SK-N-SH treated with all-trans-retinoic acid at 6 μM for 48 hours (cell line): ENCODE measurements around the gene ATP8B2.

Experiments used
- ATAC-seq: fragments of 200-7000 bp; cut with Tn5 transposase; 3 replicates; pipeline ENCODE4 v1.9.1; 2020; ENCODE audit warnings: mild to moderate bottlenecking, moderate library complexity
- ARNTL ChIP-seq: fragments of 450-650 bp; formaldehyde crosslinking; IDR thresholded peaks from 2 replicates; pipeline ENCODE4 v1.5.0; 2020; ENCODE audit warnings: low read depth, mild to moderate bottlenecking, moderate library complexity, borderline replicate concordance
- CSDC2 ChIP-seq: fragments of 250-450 bp; sonication (Bioruptor Pico); IDR thresholded peaks from 2 replicates; pipeline ENCODE4 v1.5.0; 2020; ENCODE audit warnings: mild to moderate bottlenecking, moderate library complexity
- ESRRG ChIP-seq: fragments of 250-450 bp; sonication (Bioruptor Pico); IDR thresholded peaks from 2 replicates; pipeline ENCODE4 v1.6.1; 2021; ENCODE audit warnings: mild to moderate bottlenecking
- GLIS3 ChIP-seq: fragments of 250-450 bp; sonication (Bioruptor Pico); IDR thresholded peaks from 2 replicates; pipeline ENCODE4 v1.5.0; 2020; ENCODE audit warnings: mild to moderate bottlenecking, moderate library complexity
- ISL1 ChIP-seq: fragments of 250-450 bp; sonication (Bioruptor Pico); IDR thresholded peaks from 2 replicates; pipeline ENCODE4 v2.1.2; 2022; ENCODE audit warnings: mild to moderate bottlenecking, moderate library complexity
- OSR1 ChIP-seq: fragments of 250-450 bp; sonication (Bioruptor Pico); IDR thresholded peaks from 2 replicates; pipeline ENCODE4 v1.8.0; 2022; ENCODE audit warnings: moderate library complexity, mild to moderate bottlenecking, inconsistent platforms
- PPARA ChIP-seq: fragments of 250-450 bp; sonication (Bioruptor Pico); IDR thresholded peaks from 2 replicates; pipeline ENCODE4 v1.5.0; 2020; ENCODE audit warnings: mild to moderate bottlenecking, borderline replicate concordance
- RARB ChIP-seq: fragments of 250-450 bp; sonication (Bioruptor Pico); IDR thresholded peaks from 2 replicates; pipeline ENCODE4 v1.8.0; 2021; ENCODE audit warnings: mild to moderate bottlenecking, moderate library complexity
- SNAI2 ChIP-seq: fragments of 250-450 bp; sonication (Bioruptor Pico); IDR thresholded peaks from 2 replicates; pipeline ENCODE4 v1.5.0; 2020; ENCODE audit warnings: mild to moderate bottlenecking, moderate library complexity
- ZC3H10 ChIP-seq: fragments of 250-450 bp; sonication (Bioruptor Pico); IDR thresholded peaks from 2 replicates; pipeline ENCODE4 v1.5.1; 2021; ENCODE audit warnings: mild to moderate bottlenecking, moderate library complexity
- ZFP3 ChIP-seq: fragments of 250-450 bp; sonication (Bioruptor Pico); IDR thresholded peaks from 2 replicates; pipeline ENCODE4 v1.5.0; 2020; ENCODE audit warnings: mild to moderate bottlenecking, moderate library complexity
- ZFP30 ChIP-seq: fragments of 450-650 bp; formaldehyde crosslinking; IDR thresholded peaks from 2 replicates; pipeline ENCODE4 v1.5.0; 2022; ENCODE audit warnings: mild to moderate bottlenecking, moderate library complexity
- ZNF8 ChIP-seq: fragments of 450-650 bp; formaldehyde crosslinking; IDR thresholded peaks from 2 replicates; pipeline ENCODE4 v1.5.0; 2020; ENCODE audit warnings: mild to moderate bottlenecking, moderate library complexity
- TF ChIP-seq, protein P1 (sequence below): fragments of 250-450 bp; sonication (Bioruptor Pico); IDR thresholded peaks from 2 replicates; pipeline ENCODE4 v1.5.1; 2020; ENCODE audit warnings: low read depth, mild to moderate bottlenecking, moderate library complexity
- TF ChIP-seq, protein P2 (sequence below): fragments of 250-450 bp; sonication (Bioruptor Pico); IDR thresholded peaks from 2 replicates; pipeline ENCODE4 v1.8.0; 2020; ENCODE audit warnings: mild to moderate bottlenecking, moderate library complexity, borderline replicate concordance
- TF ChIP-seq, protein P3 (sequence below): fragments of 250-450 bp; sonication (Bioruptor Pico); IDR thresholded peaks from 2 replicates; pipeline ENCODE4 v1.5.1; 2021; ENCODE audit warnings: mild to moderate bottlenecking, moderate library complexity
- TF ChIP-seq, protein P4 (sequence below): fragments of 250-450 bp; sonication (Bioruptor Pico); IDR thresholded peaks from 2 replicates; pipeline ENCODE4 v1.5.0; 2020; ENCODE audit warnings: mild to moderate bottlenecking, moderate library complexity
- TF ChIP-seq, protein P5 (sequence below): fragments of 250-450 bp; sonication (Bioruptor Pico); IDR thresholded peaks from 2 replicates; pipeline ENCODE4 v1.8.0; 2021; ENCODE audit warnings: low read depth, mild to moderate bottlenecking, moderate library complexity, borderline replicate concordance

The ATP8B2 gene

DNA sequence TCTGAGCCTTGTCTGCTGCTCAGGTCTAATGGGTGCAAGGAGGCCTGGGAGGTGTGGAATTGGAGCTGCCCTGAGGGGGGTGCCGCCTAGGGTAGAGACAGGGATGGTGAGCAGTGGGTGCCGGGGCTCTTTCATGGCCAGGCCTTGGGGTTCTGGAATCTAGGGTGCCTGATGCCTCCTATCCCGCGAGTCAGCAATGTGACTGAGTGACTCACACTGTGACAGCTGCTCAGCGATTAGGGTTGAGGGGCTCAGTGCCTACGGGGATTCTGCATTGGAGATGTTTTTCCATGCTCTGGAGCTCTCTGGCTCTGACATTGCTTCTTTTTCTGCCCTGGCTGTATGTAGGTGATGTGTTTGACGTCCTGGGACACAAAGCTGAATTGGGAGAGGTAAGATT is 16.8 kb downstream of the ATP8B2 start:
- TF ChIP-seq ESRRG (no peak), ZNF8 (CRISPR knock-in tag) (no peak), SNAI2 (CRISPR knock-in tag) (no peak), ARNTL (CRISPR knock-in tag) (no peak), OSR1 (CRISPR knock-in tag) (no peak), ISL1 (CRISPR knock-in tag) (no peak), GLIS3 (CRISPR knock-in tag) (no peak), RARB (no peak), ZC3H10 (no peak), PPARA (CRISPR knock-in tag) (no peak), CSDC2 (CRISPR knock-in tag) (no peak)
- TF ChIP-seq, protein P1, sequence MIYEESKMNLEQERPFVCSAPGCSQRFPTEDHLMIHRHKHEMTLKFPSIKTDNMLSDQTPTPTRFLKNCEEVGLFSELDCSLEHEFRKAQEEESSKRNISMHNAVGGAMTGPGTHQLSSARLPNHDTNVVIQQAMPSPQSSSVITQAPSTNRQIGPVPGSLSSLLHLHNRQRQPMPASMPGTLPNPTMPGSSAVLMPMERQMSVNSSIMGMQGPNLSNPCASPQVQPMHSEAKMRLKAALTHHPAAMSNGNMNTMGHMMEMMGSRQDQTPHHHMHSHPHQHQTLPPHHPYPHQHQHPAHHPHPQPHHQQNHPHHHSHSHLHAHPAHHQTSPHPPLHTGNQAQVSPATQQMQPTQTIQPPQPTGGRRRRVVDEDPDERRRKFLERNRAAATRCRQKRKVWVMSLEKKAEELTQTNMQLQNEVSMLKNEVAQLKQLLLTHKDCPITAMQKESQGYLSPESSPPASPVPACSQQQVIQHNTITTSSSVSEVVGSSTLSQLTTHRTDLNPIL (CRISPR knock-in tag), result no peak
- TF ChIP-seq, protein P2, sequence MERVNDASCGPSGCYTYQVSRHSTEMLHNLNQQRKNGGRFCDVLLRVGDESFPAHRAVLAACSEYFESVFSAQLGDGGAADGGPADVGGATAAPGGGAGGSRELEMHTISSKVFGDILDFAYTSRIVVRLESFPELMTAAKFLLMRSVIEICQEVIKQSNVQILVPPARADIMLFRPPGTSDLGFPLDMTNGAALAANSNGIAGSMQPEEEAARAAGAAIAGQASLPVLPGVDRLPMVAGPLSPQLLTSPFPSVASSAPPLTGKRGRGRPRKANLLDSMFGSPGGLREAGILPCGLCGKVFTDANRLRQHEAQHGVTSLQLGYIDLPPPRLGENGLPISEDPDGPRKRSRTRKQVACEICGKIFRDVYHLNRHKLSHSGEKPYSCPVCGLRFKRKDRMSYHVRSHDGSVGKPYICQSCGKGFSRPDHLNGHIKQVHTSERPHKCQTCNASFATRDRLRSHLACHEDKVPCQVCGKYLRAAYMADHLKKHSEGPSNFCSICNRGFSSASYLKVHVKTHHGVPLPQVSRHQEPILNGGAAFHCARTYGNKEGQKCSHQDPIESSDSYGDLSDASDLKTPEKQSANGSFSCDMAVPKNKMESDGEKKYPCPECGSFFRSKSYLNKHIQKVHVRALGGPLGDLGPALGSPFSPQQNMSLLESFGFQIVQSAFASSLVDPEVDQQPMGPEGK (CRISPR knock-in tag), result no peak
- TF ChIP-seq, protein P3, sequence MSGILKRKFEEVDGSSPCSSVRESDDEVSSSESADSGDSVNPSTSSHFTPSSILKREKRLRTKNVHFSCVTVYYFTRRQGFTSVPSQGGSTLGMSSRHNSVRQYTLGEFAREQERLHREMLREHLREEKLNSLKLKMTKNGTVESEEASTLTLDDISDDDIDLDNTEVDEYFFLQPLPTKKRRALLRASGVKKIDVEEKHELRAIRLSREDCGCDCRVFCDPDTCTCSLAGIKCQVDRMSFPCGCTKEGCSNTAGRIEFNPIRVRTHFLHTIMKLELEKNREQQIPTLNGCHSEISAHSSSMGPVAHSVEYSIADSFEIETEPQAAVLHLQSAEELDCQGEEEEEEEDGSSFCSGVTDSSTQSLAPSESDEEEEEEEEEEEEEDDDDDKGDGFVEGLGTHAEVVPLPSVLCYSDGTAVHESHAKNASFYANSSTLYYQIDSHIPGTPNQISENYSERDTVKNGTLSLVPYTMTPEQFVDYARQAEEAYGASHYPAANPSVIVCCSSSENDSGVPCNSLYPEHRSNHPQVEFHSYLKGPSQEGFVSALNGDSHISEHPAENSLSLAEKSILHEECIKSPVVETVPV, result no peak
- TF ChIP-seq, protein P4, sequence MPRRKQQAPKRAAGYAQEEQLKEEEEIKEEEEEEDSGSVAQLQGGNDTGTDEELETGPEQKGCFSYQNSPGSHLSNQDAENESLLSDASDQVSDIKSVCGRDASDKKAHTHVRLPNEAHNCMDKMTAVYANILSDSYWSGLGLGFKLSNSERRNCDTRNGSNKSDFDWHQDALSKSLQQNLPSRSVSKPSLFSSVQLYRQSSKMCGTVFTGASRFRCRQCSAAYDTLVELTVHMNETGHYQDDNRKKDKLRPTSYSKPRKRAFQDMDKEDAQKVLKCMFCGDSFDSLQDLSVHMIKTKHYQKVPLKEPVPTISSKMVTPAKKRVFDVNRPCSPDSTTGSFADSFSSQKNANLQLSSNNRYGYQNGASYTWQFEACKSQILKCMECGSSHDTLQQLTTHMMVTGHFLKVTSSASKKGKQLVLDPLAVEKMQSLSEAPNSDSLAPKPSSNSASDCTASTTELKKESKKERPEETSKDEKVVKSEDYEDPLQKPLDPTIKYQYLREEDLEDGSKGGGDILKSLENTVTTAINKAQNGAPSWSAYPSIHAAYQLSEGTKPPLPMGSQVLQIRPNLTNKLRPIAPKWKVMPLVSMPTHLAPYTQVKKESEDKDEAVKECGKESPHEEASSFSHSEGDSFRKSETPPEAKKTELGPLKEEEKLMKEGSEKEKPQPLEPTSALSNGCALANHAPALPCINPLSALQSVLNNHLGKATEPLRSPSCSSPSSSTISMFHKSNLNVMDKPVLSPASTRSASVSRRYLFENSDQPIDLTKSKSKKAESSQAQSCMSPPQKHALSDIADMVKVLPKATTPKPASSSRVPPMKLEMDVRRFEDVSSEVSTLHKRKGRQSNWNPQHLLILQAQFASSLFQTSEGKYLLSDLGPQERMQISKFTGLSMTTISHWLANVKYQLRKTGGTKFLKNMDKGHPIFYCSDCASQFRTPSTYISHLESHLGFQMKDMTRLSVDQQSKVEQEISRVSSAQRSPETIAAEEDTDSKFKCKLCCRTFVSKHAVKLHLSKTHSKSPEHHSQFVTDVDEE (CRISPR knock-in tag), result no peak
- no peak for ATAC-seq

DNA sequence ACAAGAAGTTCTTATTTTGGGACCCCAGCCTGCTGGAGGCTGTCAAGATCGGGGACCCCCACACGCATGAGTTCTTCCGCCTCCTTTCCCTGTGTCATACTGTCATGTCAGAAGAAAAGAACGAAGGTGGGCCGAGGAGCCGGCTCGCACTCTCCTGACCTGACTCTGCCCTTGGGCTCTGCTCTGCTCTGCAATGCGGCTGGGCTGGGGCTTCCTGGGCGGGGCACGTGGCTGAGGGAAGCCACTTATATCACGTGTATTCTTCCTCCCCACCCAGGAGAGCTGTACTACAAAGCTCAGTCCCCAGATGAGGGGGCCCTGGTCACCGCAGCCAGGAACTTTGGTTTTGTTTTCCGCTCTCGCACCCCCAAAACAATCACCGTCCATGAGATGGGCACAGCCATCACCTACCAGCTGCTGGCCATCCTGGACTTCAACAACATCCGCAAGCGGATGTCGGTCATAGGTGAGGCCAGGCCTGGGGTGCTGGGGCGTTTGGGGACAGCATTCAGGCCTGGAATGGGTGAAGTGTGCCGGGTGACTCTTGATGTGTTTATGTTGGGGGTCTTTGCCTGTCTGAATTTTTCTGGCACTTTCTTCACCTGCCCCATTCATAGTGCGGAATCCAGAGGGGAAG is 17.6 kb downstream of the ATP8B2 start:
- no peak for ATAC-seq
- TF ChIP-seq ESRRG (no peak), ARNTL (CRISPR knock-in tag) (no peak), GLIS3 (CRISPR knock-in tag) (no peak), ZFP30 (CRISPR knock-in tag) (no peak), RARB (no peak), ISL1 (CRISPR knock-in tag) (no peak), SNAI2 (CRISPR knock-in tag) (no peak)
- TF ChIP-seq, protein P5, sequence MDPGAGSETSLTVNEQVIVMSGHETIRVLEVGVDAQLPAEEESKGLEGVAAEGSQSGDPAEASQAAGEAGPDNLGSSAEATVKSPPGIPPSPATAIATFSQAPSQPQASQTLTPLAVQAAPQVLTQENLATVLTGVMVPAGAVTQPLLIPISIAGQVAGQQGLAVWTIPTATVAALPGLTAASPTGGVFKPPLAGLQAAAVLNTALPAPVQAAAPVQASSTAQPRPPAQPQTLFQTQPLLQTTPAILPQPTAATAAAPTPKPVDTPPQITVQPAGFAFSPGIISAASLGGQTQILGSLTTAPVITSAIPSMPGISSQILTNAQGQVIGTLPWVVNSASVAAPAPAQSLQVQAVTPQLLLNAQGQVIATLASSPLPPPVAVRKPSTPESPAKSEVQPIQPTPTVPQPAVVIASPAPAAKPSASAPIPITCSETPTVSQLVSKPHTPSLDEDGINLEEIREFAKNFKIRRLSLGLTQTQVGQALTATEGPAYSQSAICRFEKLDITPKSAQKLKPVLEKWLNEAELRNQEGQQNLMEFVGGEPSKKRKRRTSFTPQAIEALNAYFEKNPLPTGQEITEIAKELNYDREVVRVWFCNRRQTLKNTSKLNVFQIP (CRISPR knock-in tag), result no peak

DNA sequence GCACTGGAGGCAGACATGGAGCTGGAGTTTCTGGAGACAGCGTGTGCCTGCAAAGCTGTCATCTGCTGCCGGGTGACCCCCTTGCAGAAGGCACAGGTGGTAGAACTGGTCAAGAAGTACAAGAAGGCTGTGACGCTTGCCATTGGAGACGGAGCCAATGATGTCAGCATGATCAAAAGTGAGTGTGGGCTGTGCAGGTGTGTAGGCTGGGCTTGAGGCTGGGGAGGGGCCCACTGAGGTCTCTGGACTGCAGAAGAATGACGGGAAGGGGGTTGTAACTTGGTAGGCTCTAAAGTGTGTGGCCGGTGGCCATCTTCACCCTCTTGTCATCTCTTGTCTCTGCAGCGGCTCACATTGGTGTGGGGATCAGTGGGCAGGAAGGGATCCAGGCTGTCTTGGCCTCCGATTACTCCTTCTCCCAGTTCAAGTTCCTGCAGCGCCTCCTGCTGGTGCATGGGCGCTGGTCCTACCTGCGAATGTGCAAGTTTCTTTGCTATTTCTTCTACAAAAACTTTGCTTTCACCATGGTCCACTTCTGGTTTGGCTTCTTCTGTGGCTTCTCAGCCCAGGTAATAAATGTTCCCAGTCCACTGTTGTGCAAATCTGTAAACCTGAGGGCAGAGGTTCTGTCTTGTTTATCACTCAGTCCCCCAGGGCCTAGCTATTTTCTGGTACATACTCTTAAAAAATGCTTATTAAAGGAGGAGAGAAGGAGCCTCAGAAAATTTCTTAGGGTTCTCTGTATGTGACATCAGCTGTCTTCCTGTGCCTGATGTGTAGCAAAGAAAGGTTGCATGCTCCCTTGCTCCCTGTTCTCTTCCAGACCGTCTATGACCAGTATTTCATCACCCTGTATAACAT is 19.9 kb downstream of the ATP8B2 start:
- TF ChIP-seq ZFP3 (CRISPR knock-in tag) (no peak), ZC3H10 (no peak)
- peak; percentile 58 for ATAC-seq
